Measurements from ENCODE around the gene SLC16A13. TPM values are rescaled to one million over a fixed set of nuclear protein-coding genes. Genes with fewer than 3 reads are reported as not detected.

SLC16A13 gene
- total RNA-seq, 6 experiments from 2014 or later: 14.7 to 66.4 (median 39.5) TPM

- TF ChIP-seq CTCF (IDR thresholded peaks at IDR 0.05) (no peak), POLR2A (IDR thresholded peaks at IDR 0.05) (no peak)
- ATAC-seq (peak; percentile 0 to 7 (median 2)), DNase-seq (no peak)
- intact Hi-C loops (cut with DNase I): no loop called here
- WGBS (ENCODE audit: insufficient coverage, low coverage, low lambda C conversion rate, missing lambda C conversion rate): 3% methylated on average over 6 of the region's 7 CpGs
- Histone ChIP-seq H3K4me1 (peaks cover 0 to 39% (median 6%) of the 10 kb centered on the region in 4 donors), H3K27me3 (no peaks in the 10 kb centered on the region), H3K9me3 (no peaks in the 10 kb centered on the region), H3K36me3 (no peaks in the 10 kb centered on the region), H3K27ac (peak overlapping the region; percentile 85 to 90 (median 90)), H3K4me3 (peak overlapping the region; percentile 73 to 82 (median 80))
Measured at GRCh38 chr17:7034955-7035590, 742 bp upstream of the SLC16A13 start.

GRCh38 chr17:7038025-7038862 lies 2.4 kb downstream of the SLC16A13 start:
- 36% methylated on average over 9 of the region's 19 CpGs for WGBS (ENCODE audit: insufficient coverage, low coverage, low lambda C conversion rate, missing lambda C conversion rate)
- H3K27ac ChIP-seq: peak overlapping the region; percentile 54 to 89 (median 85)
- no peak for TF ChIP-seq CTCF (IDR thresholded peaks at IDR 0.05)
- no peak for TF ChIP-seq POLR2A (IDR thresholded peaks at IDR 0.05)
- H3K4me3 ChIP-seq: peak overlapping the region in 2 of 3 donors; percentile 73 to 82
- intact Hi-C loops (cut with DNase I): no loop called here
- no peaks in the 10 kb centered on the region for H3K27me3 ChIP-seq
- ATAC-seq (peak; percentile 2 to 29 (median 14)), DNase-seq (peak; percentile 54 to 84 (median 80))
- peaks cover 0 to 56% (median 19%) of the 10 kb centered on the region in 4 donors for H3K4me1 ChIP-seq
- no peaks in the 10 kb centered on the region for H3K9me3 ChIP-seq
- H3K36me3 ChIP-seq: no peaks in the 10 kb centered on the region

GRCh38 chr17:7039832-7040231 lies 4.0 kb downstream of the SLC16A13 start:
- no peak for TF ChIP-seq CTCF (IDR thresholded peaks at IDR 0.05)
- no peak for TF ChIP-seq POLR2A (IDR thresholded peaks at IDR 0.05)
- Histone ChIP-seq H3K9me3 (no peaks in the 10 kb centered on the region), H3K36me3 (no peaks in the 10 kb centered on the region), H3K4me3 (peak overlapping the region in 1 of 3 donors; percentile 14), H3K27me3 (no peaks in the 10 kb centered on the region), H3K27ac (peak overlapping the region in 2 of 3 donors; percentile 85 to 89), H3K4me1 (peaks cover 0 to 65% (median 27%) of the 10 kb centered on the region in 4 donors)
- ATAC-seq (no peak), DNase-seq (no peak)
- 82% methylated on average over 5 of the region's 5 CpGs for WGBS (ENCODE audit: insufficient coverage, low coverage, low lambda C conversion rate, missing lambda C conversion rate)
- intact Hi-C loops (cut with DNase I): no loop called here

- no peaks in the 10 kb centered on the region for H3K9me3 ChIP-seq
- 30% methylated on average over 5 of the region's 43 CpGs for WGBS (ENCODE audit: insufficient coverage, low coverage, low lambda C conversion rate, missing lambda C conversion rate)
- DNase-seq (peak in 1 of 3 donors; percentile 36), ATAC-seq (peak in 3 of 4 donors; percentile 0 to 1 (median 1))
- peak overlapping the region in 2 of 3 donors; percentile 6 to 18 for H3K27ac ChIP-seq
- TF ChIP-seq POLR2A (IDR thresholded peaks at IDR 0.05) (no peak), CTCF (IDR thresholded peaks at IDR 0.05) (no peak)
- intact Hi-C loops (cut with DNase I): no loop called here
- H3K4me1 ChIP-seq: peaks cover 0 to 77% (median 35%) of the 10 kb centered on the region in 4 donors
- H3K36me3 ChIP-seq: no peaks in the 10 kb centered on the region
- peak overlapping the region in 2 of 3 donors; percentile 53 to 57 for H3K4me3 ChIP-seq
- no peaks in the 10 kb centered on the region for H3K27me3 ChIP-seq
Measured at GRCh38 chr17:7041607-7042500, 6.0 kb downstream of the SLC16A13 start.

Measured in right lobe of liver (tissue), 6 donors.